PC-3 (cell line): ENCODE results near the gene DRGX. TPM values are rescaled to one million over a fixed set of nuclear protein-coding genes. Genes with fewer than 3 reads are reported as not detected.

Source experiments
- ATAC-seq: fragments of 200-7000 bp; cut with Tn5 transposase; 2 replicates; pipeline ENCODE4 v1.9.1; 2020; ENCODE audit warnings: mild to moderate bottlenecking, moderate library complexity
- BruUV-seq: library from RNA; stranded (reverse); fragments of 400-500 nt; replicated peaks from 2 replicates; lab custom pipeline; 2021; lab: Mats Ljungman, UMichigan
- CTCF ChIA-PET: fragments of 300-600 bp; sonication (Branson Sonifier 250); formaldehyde crosslinking; loops from one replicate; lab custom pipeline; 2022; ENCODE audit warnings: antibody characterized with exemption; lab: Charles Lee
- POLR2A ChIA-PET: fragments of 300-600 bp; sonication (Branson Sonifier 250); formaldehyde crosslinking; loops from one replicate; lab custom pipeline; 2022; ENCODE audit warnings: antibody characterized with exemption; ENCODE audit not compliant: unreplicated experiment; lab: Charles Lee
- DNase-seq: peaks from one replicate; pipeline ENCODE4 v3.0.0-alpha.2; 2015
- H2AFZ ChIP-seq: fragments of 300-600 bp; sonication (generic); 2 replicates; pipeline ENCODE4 v1.6.0; 2016; ENCODE audit warnings: antibody characterized with exemption, low read length
- H3F3A ChIP-seq: fragments of 300-600 bp; sonication (generic); one replicate; pipeline ENCODE4 v1.6.0; 2017; ENCODE audit warnings: antibody characterized with exemption, low read length, control low read depth, mild to moderate bottlenecking; ENCODE audit not compliant: unreplicated experiment
- H3K27ac ChIP-seq: fragments of 300-600 bp; sonication (generic); 2 replicates; pipeline ENCODE4 v1.5.1; 2016; ENCODE audit warnings: mild to moderate bottlenecking, low read length
- H3K27me3 ChIP-seq: fragments of 300-600 bp; sonication (generic); 2 replicates; pipeline ENCODE4 v1.6.1; 2016; ENCODE audit warnings: low read length, mixed read lengths
- H3K36me3 ChIP-seq: fragments of 300-600 bp; sonication (generic); 2 replicates; pipeline ENCODE4 v1.6.1; 2016; ENCODE audit warnings: low read depth, mixed run types, low read length, mixed read lengths
- H3K4me1 ChIP-seq: fragments of 300-600 bp; sonication (generic); 2 replicates; pipeline ENCODE4 v1.5.1; 2016; ENCODE audit warnings: low read length; ENCODE audit not compliant: insufficient read depth
- H3K4me2 ChIP-seq: fragments of 300-600 bp; sonication (generic); 2 replicates; pipeline ENCODE4 v1.6.0; 2016; ENCODE audit warnings: low read length
- H3K4me3 ChIP-seq: fragments of 300-600 bp; sonication (generic); 2 replicates; pipeline ENCODE4 v1.5.1; 2016; ENCODE audit warnings: mild to moderate bottlenecking, low read length, mixed read lengths
- H3K79me2 ChIP-seq: fragments of 300-600 bp; sonication (generic); 2 replicates; pipeline ENCODE4 v1.6.1; 2017; ENCODE audit warnings: low read length, mixed read lengths
- H3K9ac ChIP-seq: fragments of 300-600 bp; sonication (generic); 2 replicates; pipeline ENCODE4 v1.6.0; 2016; ENCODE audit warnings: mild to moderate bottlenecking, low read length
- H3K9me2 ChIP-seq: fragments of 300-600 bp; sonication (generic); replicated peaks from 2 replicates; pipeline ENCODE4 v1.6.1; 2016; ENCODE audit warnings: mixed run types, low read length, mixed read lengths
- H3K9me3 ChIP-seq: fragments of 300-600 bp; sonication (generic); 2 replicates; pipeline ENCODE4 v1.6.1; 2016; ENCODE audit warnings: low read length, mixed read lengths
- H4K20me1 ChIP-seq: fragments of 300-600 bp; sonication (generic); 2 replicates; pipeline ENCODE4 v1.6.1; 2016; ENCODE audit warnings: low read length, mixed read lengths
- EZH2 ChIP-seq: fragments of 300-600 bp; sonication (generic); IDR thresholded peaks from one replicate; pipeline ENCODE4 v1.6.1; 2017; ENCODE audit warnings: antibody characterized with exemption, mild to moderate bottlenecking, low read length; ENCODE audit not compliant: unreplicated experiment
- EZH2phosphoT487 ChIP-seq: fragments of 300-600 bp; sonication (generic); IDR thresholded peaks from 2 replicates; pipeline ENCODE4 v1.6.1; 2018; ENCODE audit warnings: mild to moderate bottlenecking, antibody characterized with exemption, low read length, borderline replicate concordance
- intact Hi-C: fragments of 100-400 bp; cut with micrococcal nuclease; formaldehyde crosslinking; loops from 2 replicates; pipeline ENCODE4 v1.9.0; 2023
- total RNA-seq: library from RNA; depleted of rRNA; stranded (reverse); fragments of >200 nt; gene quantifications from 2 replicates; pipeline ENCODE4 v1.2.3, GENCODE V29; 2014
- TF ChIP-seq, protein P1 (sequence below): fragments of 300-600 bp; sonication (generic); conservative IDR thresholded peaks from 2 replicates; pipeline ENCODE4 v1.5.1; 2017; ENCODE audit warnings: antibody characterized with exemption, low read depth, mild to moderate bottlenecking, low read length

DRGX gene
- total RNA-seq, 1 experiment from 2014 or later, result 0.33 TPM

DNA sequence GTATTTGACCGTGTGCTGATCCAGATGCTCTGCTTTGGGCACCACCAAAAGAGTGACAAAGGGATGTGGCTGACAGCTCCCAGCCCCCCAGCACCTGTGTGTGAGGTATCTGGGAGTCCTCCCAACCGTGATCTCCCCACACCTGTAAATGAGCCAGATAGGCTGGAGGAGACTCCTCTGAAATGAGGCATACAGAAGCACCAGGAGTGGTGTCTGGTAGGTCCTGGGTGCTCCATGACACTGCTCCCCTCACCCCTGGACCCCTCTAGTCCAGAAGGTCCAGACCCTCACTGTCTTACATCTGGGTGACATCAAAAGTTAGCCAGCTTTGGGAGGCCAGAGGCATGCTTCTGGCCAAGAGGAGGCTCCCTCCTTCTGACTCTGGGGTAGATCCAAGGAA is 20.0 kb upstream of the DRGX start:
- Histone ChIP-seq H3K79me2 (no peaks in the 10 kb centered on the region), H3K9me2 (no peaks in the 10 kb centered on the region), H3K4me3 (no peak overlapping the region), H3F3A (no peaks in the 10 kb centered on the region), H3K9me3 (no peaks in the 10 kb centered on the region), H3K36me3 (no peaks in the 10 kb centered on the region), H3K4me2 (no peak overlapping the region), H2AFZ (no peak overlapping the region), H3K27me3 (peaks cover 14% of the 10 kb centered on the region; the same call in 1 of the 2 replicates), H4K20me1 (no peaks in the 10 kb centered on the region), H3K4me1 (peaks cover 14% of the 10 kb centered on the region), H3K27ac (no peak overlapping the region), H3K9ac (no peak overlapping the region)
- ChIA-PET POLR2A (interaction anchor here (0.6 kb wide), 1 partner anchor 481 kb away, joined by 8 read pairs; no protein-coding TSS in a partner anchor), CTCF (no interaction called here)
- ATAC-seq, result no peak
- no peak for DNase-seq
- no peak for TF ChIP-seq EZH2
- TF ChIP-seq EZH2phosphoT487, result no peak
- TF ChIP-seq, protein P1, sequence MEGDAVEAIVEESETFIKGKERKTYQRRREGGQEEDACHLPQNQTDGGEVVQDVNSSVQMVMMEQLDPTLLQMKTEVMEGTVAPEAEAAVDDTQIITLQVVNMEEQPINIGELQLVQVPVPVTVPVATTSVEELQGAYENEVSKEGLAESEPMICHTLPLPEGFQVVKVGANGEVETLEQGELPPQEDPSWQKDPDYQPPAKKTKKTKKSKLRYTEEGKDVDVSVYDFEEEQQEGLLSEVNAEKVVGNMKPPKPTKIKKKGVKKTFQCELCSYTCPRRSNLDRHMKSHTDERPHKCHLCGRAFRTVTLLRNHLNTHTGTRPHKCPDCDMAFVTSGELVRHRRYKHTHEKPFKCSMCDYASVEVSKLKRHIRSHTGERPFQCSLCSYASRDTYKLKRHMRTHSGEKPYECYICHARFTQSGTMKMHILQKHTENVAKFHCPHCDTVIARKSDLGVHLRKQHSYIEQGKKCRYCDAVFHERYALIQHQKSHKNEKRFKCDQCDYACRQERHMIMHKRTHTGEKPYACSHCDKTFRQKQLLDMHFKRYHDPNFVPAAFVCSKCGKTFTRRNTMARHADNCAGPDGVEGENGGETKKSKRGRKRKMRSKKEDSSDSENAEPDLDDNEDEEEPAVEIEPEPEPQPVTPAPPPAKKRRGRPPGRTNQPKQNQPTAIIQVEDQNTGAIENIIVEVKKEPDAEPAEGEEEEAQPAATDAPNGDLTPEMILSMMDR, result no peak
- intact Hi-C loops, result no loop called here
- BruUV-seq, result no TSS peak

DNA sequence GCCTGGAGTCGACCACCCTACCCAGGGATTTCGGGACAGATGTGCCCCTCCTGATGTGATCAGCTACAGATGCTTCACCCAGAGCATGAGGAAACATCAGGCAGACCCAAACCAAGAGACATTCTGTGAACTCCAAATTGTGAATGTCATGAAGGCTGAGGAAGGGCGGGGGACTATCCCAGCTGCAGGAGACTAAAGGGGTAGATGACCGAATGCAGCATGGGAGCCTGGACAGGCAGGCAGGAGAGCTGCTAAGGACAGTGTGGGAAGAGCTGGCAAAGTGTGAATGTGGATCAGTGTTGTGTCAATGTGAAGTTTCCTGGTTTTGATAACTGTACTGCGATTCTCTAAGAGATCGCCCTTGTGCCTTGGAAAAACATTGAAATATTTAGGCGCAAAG is 19.2 kb upstream of the DRGX start:
- CTCF ChIA-PET, result no interaction called here
- POLR2A ChIA-PET, result no interaction called here
- H3K4me3 ChIP-seq, result no peak overlapping the region
- no peaks in the 10 kb centered on the region for H3K36me3 ChIP-seq
- no peak overlapping the region for H3K9ac ChIP-seq
- intact Hi-C loops, result no loop called here
- H4K20me1 ChIP-seq, result no peaks in the 10 kb centered on the region
- peaks cover 19% of the 10 kb centered on the region; the same call in 1 of the 2 replicates for H3K27me3 ChIP-seq
- DNase-seq (no peak), ATAC-seq (no peak)
- BruUV-seq, result no TSS peak
- no peaks in the 10 kb centered on the region for H3K9me2 ChIP-seq
- TF ChIP-seq, protein P1, result no peak
- TF ChIP-seq EZH2, result no peak
- TF ChIP-seq EZH2phosphoT487, result no peak
- H3K27ac ChIP-seq, result no peak overlapping the region
- no peaks in the 10 kb centered on the region for H3K79me2 ChIP-seq
- H3K4me1 ChIP-seq, result peaks cover 14% of the 10 kb centered on the region
- no peaks in the 10 kb centered on the region for H3F3A ChIP-seq
- no peak overlapping the region for H3K4me2 ChIP-seq
- H3K9me3 ChIP-seq, result no peaks in the 10 kb centered on the region
- no peak overlapping the region for H2AFZ ChIP-seq

DNA sequence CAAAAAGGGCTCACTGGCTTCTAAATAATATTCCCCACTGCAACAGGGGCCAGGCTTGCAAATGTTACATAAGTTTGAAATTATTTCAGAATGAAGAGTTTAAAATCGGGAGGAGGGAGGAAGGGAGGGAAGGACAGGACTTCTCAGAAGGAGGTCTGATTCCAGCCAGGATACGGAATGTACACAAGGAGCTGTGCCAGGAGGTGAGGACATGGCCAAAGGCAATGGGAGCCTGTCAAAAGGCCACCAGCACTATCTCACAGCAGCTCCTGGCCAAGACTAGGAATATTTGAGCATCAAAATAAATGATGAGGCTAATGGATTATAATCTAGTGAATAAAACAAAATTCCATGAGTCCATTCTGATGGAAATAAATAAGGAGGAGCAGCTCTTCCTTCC is 18.6 kb upstream of the DRGX start:
- no peak overlapping the region for H3K4me3 ChIP-seq
- H3K9me2 ChIP-seq, result no peaks in the 10 kb centered on the region
- CTCF ChIA-PET, result interaction anchor here (0.6 kb wide), 1 partner anchor 759 kb away, joined by 4 read pairs; no protein-coding TSS in a partner anchor
- no peak for ATAC-seq
- H3K79me2 ChIP-seq, result no peaks in the 10 kb centered on the region
- H3K4me1 ChIP-seq, result peaks cover 14% of the 10 kb centered on the region
- H3K9ac ChIP-seq, result no peak overlapping the region
- H3K9me3 ChIP-seq, result no peaks in the 10 kb centered on the region
- intact Hi-C loops, result no loop called here
- H3K27me3 ChIP-seq, result peaks cover 19% of the 10 kb centered on the region; the same call in 1 of the 2 replicates
- no peaks in the 10 kb centered on the region for H3F3A ChIP-seq
- H3K27ac ChIP-seq, result no peak overlapping the region
- H3K36me3 ChIP-seq, result no peaks in the 10 kb centered on the region
- no peak overlapping the region for H3K4me2 ChIP-seq
- H2AFZ ChIP-seq, result no peak overlapping the region
- TF ChIP-seq, protein P1, result no peak
- TF ChIP-seq EZH2 (no peak), EZH2phosphoT487 (no peak)
- DNase-seq, result no peak
- POLR2A ChIA-PET, result no interaction called here
- no peaks in the 10 kb centered on the region for H4K20me1 ChIP-seq
- no TSS peak for BruUV-seq
